GM23248 (cell line): ENCODE results near the gene SPAM1.

ENCODE experiments used
- EZH2 ChIP-seq: fragments of 200-600 bp; sonication (generic); IDR thresholded peaks from 2 replicates; pipeline ENCODE4 v1.6.1; 2018; ENCODE audit warnings: antibody characterized with exemption, mild to moderate bottlenecking; ENCODE audit not compliant: insufficient read depth, poor library complexity, severe bottlenecking
- EZH2phosphoT487 ChIP-seq: fragments of 200-600 bp; sonication (generic); IDR thresholded peaks from 2 replicates; pipeline ENCODE4 v1.6.1; 2018; ENCODE audit warnings: antibody characterized with exemption, moderate library complexity, mild to moderate bottlenecking, low read depth; ENCODE audit not compliant: insufficient read depth

DNA sequence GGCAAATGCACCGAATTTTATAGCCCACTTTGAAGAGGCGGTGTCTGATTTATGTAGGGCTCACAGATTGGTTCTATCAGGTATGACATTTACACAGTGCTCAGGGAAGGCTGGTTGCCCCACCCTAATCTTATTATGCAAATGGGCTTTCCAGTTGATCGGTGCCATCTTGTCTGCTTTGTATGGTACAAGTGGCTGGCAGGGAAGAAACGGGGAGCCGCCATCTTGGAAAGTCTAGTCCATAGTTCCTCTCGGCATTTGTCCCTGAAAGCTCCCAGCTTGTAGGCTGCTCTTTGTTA lies 71.2 kb downstream of the SPAM1 start:
- no peak for TF ChIP-seq EZH2
- no peak for TF ChIP-seq EZH2phosphoT487
